Fibroblast of villous mesenchyme (primary cell): ENCODE data around the gene NKG7. TPM values are rescaled to one million over a fixed set of nuclear protein-coding genes. Genes with fewer than 3 reads are reported as not detected.

Experiments used
- DNase-seq: peaks from one replicate; pipeline ENCODE4 v3.0.0-alpha.2; 2010; ENCODE audit warnings: low read depth
- H3K4me3 ChIP-seq: 2 replicates; pipeline ENCODE4 v1.5.1; 2011; ENCODE audit warnings: low read depth, mild to moderate bottlenecking, low read length
- total RNA-seq: library from RNA; depleted of rRNA; stranded (reverse); fragments of >200 nt; gene quantifications from 2 replicates; pipeline ENCODE4 v1.2.3, GENCODE V29; 2012
- TF ChIP-seq, protein P1 (sequence below): IDR thresholded peaks from 2 replicates; pipeline ENCODE4 v1.5.1; 2012; ENCODE audit warnings: low read depth, mild to moderate bottlenecking, low read length; ENCODE audit not compliant: insufficient read depth

Gene NKG7
- total RNA-seq, 1 donor = not detected

DNA sequence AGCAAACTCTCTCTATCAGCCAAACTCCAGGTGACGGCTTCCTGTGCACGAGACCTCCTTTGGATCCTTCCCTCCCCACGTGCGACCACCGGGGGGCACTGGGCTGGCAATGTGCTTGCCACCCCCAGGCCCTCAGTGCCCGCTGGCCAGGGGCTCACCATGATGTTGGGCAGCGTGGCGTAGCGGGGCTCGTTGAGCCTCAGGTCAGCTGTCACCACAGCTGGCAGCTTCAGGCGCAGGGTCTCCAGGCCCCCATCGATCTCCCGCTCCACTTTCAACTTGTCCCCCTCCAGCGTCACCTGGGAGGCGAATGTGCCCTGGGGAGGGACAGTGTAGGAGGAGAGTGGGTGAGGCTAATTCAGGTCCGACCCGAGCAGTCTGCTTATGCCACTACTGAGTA lies 25.7 kb downstream of the NKG7 start:
- TF ChIP-seq, protein P1, sequence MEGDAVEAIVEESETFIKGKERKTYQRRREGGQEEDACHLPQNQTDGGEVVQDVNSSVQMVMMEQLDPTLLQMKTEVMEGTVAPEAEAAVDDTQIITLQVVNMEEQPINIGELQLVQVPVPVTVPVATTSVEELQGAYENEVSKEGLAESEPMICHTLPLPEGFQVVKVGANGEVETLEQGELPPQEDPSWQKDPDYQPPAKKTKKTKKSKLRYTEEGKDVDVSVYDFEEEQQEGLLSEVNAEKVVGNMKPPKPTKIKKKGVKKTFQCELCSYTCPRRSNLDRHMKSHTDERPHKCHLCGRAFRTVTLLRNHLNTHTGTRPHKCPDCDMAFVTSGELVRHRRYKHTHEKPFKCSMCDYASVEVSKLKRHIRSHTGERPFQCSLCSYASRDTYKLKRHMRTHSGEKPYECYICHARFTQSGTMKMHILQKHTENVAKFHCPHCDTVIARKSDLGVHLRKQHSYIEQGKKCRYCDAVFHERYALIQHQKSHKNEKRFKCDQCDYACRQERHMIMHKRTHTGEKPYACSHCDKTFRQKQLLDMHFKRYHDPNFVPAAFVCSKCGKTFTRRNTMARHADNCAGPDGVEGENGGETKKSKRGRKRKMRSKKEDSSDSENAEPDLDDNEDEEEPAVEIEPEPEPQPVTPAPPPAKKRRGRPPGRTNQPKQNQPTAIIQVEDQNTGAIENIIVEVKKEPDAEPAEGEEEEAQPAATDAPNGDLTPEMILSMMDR = no peak
- no peak for DNase-seq
- no peak overlapping the region for H3K4me3 ChIP-seq

GRCh38 chr19:51345076-51345620 lies 27.3 kb downstream of the NKG7 start:
- no peak for DNase-seq
- H3K4me3 ChIP-seq = no peak overlapping the region
- TF ChIP-seq, protein P1 = no peak

- TF ChIP-seq, protein P1 = no peak
- H3K4me3 ChIP-seq = no peak overlapping the region
These were observed 29.6 kb downstream of the NKG7 start for GRCh38 chr19:51342631-51343569.

GRCh38 chr19:51341976-51342580 lies 30.4 kb downstream of the NKG7 start, which contains the start of gene VSIG10L:
Gene VSIG10L (minus strand): TSS chr19:51342139. CDS start chr19:51342124, 15 bp downstream.
- TF ChIP-seq, protein P1 = no peak
- no peak for DNase-seq
- no peak within 1 kb of the TSS for H3K4me3 ChIP-seq

More at GRCh38 chr19:51342631-51343569, 29.6 kb downstream of the NKG7 start:
- no peak for DNase-seq

- no peak for DNase-seq
- no peak overlapping the region for H3K4me3 ChIP-seq
- TF ChIP-seq, protein P1 = no peak
These were observed 31.4 kb downstream of the NKG7 start for GRCh38 chr19:51341066-51341465.

DNA sequence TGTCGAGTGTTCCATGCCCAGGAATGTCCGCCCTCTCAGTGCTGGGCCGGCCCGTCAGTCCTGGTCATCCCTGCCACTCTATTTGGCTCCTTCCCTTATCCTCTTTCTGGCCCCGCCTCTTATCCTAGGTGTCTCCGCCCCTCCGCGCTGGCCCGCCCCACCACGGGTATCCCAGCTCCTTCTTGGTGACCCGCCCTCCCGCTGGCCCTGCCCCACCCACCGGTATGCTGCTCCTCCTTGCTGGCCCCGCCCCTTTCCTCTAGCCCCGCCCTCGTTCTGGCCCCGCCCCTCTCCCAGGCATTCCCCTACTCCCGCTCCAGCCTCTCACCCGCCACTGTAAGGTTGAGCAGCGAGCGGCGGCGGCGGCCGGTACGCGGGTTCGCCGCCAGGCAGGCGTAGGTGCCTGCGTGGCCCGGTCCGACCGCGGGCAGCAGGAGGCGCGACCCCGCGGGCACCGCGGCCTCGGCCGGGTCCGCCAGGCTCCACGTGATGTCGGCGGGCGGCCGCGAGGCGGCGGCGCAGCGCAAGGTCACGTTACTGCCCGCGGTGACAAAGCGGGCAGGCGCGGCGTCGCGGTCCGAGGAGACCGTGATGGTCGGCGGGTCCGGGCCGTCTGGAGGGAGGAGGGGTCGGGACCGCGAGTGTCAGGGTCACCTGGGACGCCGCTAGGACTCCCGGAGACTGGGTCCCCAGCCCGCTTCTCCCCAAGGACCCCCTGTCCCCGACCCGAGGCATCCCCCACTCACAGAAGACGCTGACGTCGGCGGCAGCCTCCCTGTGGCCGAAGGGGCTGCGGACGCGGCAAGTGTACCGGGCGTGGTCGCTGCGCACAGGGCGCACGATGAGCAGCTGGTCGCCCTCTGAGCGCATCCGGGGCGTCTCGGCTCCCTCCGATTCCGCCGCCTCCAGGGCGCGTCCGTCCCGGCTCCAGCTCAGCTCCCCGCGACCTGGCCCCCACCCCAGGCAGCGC lies 32.5 kb downstream of the NKG7 start:
- peak; percentile 98 for DNase-seq
- TF ChIP-seq, protein P1 = no peak

More for the DNA sequence above, 32.5 kb downstream of the NKG7 start:
- peak overlapping the region; percentile 76 for H3K4me3 ChIP-seq
